Ammon's horn (tissue), 1 donor: ENCODE measurements around the gene RNF126.
"Not testable (repeated sequence)": the region's sequence is repeated elsewhere in the genome, so short reads cannot be mapped to it uniquely, and the experiment has no call there.

Experiments
- DNase-seq: peaks from one replicate; pipeline ENCODE4 v3.0.0-alpha.2; 2016; ENCODE audit warnings: low spot score

Gene RNF126

GRCh38 chr19:611481-611868, 51.5 kb downstream of the RNF126 start:
- no peak for DNase-seq

- no peak for DNase-seq
These were observed 52.1 kb downstream of the RNF126 start for GRCh38 chr19:610801-611480.

GRCh38 chr19:610071-610800, 52.8 kb downstream of the RNF126 start:
- no peak for DNase-seq

GRCh38 chr19:609004-609346, 54.0 kb downstream of the RNF126 start:
- peak; percentile 88 for DNase-seq

- no peak for DNase-seq
These were observed 54.6 kb downstream of the RNF126 start for GRCh38 chr19:608155-609003.

- no peak for DNase-seq
These were observed 55.5 kb downstream of the RNF126 start for GRCh38 chr19:607301-608154.

- DNase-seq = not testable (repeated sequence)
These were observed 57.7 kb downstream of the RNF126 start for GRCh38 chr19:605061-605971.

GRCh38 chr19:604355-604754, 58.7 kb downstream of the RNF126 start:
- no peak for DNase-seq

GRCh38 chr19:603779-604178, 59.2 kb downstream of the RNF126 start:
- DNase-seq = not testable (repeated sequence)

GRCh38 chr19:603302-603639, 59.7 kb downstream of the RNF126 start:
- not testable (repeated sequence) for DNase-seq

GRCh38 chr19:602391-603301, 60.4 kb downstream of the RNF126 start:
- DNase-seq = no peak

- no peak for DNase-seq
These were observed 61.2 kb downstream of the RNF126 start for GRCh38 chr19:601790-602189.

GRCh38 chr19:601310-601709, 61.7 kb downstream of the RNF126 start:
- DNase-seq = no peak
